Stimulated activated CD4-positive, alpha-beta T cell treated with anti-CD3 and anti-CD28 coated beads, Interleukin-15, amount 100 ng/mL, for 48 hours (primary cell): Measurements from ENCODE around the gene AGTPBP1.
"Not testable (repeated sequence)": the region's sequence is repeated elsewhere in the genome, so short reads cannot be mapped to it uniquely, and the experiment has no call there.

Experiments used
- DNase-seq, 2 donors: peaks; one replicate each; pipeline ENCODE4 v3.0.0-alpha.2; 2020; ENCODE audit warnings: low read depth in 2 of 2

AGTPBP1 gene, protein sequence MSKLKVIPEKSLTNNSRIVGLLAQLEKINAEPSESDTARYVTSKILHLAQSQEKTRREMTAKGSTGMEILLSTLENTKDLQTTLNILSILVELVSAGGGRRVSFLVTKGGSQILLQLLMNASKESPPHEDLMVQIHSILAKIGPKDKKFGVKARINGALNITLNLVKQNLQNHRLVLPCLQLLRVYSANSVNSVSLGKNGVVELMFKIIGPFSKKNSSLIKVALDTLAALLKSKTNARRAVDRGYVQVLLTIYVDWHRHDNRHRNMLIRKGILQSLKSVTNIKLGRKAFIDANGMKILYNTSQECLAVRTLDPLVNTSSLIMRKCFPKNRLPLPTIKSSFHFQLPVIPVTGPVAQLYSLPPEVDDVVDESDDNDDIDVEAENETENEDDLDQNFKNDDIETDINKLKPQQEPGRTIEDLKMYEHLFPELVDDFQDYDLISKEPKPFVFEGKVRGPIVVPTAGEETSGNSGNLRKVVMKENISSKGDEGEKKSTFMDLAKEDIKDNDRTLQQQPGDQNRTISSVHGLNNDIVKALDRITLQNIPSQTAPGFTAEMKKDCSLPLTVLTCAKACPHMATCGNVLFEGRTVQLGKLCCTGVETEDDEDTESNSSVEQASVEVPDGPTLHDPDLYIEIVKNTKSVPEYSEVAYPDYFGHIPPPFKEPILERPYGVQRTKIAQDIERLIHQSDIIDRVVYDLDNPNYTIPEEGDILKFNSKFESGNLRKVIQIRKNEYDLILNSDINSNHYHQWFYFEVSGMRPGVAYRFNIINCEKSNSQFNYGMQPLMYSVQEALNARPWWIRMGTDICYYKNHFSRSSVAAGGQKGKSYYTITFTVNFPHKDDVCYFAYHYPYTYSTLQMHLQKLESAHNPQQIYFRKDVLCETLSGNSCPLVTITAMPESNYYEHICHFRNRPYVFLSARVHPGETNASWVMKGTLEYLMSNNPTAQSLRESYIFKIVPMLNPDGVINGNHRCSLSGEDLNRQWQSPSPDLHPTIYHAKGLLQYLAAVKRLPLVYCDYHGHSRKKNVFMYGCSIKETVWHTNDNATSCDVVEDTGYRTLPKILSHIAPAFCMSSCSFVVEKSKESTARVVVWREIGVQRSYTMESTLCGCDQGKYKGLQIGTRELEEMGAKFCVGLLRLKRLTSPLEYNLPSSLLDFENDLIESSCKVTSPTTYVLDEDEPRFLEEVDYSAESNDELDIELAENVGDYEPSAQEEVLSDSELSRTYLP

DNA sequence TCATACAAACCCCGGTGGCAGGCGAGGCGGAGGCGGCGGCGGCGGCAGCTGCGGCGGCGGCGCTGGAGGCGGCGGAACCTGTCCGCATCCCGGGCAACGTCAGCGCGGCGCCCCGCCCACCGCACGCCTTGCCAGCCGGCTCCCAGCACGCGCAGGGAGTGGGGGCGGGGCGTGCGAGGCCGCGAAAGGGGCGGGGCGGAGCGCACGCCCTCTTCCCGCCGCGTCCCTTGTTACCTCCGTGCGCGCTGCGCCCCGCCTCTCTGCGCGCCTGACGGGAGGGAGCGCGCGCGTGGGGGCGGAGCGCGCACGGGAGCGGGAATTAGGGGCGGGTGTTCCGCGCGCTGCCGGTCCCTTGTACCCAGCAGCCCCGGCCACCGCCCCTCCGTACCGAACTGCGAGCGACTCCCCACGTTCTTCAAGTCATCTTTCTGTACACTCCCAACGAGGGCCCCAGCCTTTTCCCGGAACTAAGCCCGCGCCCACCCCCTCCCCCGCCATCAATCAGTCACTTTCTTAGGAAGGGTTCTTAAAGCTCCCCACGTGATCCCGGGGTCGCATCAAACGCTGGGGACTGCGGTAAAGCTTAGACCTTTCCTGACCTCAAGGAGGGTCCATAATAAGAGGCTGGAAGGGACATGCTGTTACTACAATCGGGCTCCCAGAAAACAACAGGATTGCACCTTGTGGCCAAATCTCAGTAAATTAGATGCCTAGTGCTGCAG, at the start of gene AGTPBP1:
TSS of gene AGTPBP1 (minus strand) at position 80 of the 722 bp plus-strand sequence. CDS start 29,421 bp downstream, outside the sequence.
- peak; percentile 92 to 97 for DNase-seq

DNA sequence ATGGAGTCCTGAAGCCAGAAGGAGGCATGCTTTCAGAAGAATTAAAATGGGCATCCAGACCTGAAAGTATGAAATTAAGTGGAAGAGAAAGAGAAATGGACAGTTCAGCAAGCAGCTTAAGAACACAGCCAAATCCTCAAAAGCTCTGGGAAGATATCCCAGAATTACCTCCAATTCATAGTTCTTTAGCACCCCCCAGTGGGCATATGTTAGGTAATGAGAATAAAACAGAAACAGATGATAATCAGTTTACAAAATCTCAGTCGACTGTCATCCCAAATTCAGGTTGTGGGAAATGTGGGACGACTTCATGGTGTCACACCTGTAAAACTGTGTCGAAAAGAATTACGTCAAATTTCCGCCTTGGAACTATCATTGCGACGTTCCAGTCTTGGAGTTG, 44.4 kb upstream of the AGTPBP1 start:
- not testable (repeated sequence) for DNase-seq

DNA sequence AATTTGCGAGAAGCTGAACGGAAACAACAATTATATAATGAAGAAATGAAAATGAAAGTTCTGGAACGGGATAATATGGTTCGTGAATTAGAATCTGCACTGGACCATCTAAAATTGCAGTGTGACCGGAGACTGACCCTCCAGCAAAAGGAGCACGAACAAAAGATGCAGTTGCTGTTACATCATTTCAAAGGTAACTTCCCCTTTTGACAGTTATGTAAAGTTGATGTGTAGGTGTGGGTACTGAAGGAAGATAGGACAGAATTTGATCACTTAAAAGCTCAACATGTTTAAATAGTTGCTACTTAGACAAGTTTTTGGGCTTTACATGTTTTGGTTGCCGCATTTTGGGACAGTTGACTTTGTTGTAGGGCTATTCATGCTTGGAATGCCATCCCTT, 32.1 kb upstream of the AGTPBP1 start:
- not testable (repeated sequence) for DNase-seq

DNA sequence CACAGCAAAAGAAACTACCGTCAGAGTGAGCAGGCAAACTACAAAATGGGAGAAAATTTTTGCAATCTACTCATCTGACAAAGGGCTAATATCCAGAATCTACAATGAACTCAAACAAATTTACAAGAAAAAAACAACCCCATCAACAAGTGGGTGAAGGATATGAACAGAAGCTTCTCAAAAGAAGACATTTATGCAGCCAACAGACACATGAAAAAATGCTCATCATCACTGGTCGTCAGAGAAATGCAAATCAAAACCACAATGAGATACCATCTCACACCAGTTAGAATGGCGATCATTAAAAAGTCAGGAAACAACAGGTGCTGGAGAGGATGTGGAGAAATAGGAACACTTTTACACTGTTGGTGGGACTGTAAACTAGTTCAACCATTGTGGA, 20.0 kb upstream of the AGTPBP1 start:
- DNase-seq, result not testable (repeated sequence)

DNA sequence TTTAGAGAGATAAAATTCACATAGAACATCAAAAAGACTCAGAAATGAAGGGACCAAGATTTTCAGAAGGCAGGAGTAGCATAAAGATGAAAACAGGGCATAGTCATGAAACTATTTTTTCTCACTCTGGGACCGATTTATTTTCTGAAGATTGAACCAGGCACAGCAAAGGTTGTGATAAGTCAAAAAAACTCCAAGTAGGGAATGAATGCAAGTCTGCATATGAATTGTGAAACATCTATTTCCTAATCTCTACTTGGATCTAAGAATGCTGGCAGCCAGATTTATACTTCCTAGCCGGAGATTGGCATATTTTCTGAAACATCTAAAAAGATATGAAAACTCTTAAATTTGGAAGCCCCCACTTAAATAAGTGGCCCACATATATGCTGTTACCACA, 16.0 kb upstream of the AGTPBP1 start:
- not testable (repeated sequence) for DNase-seq

DNA sequence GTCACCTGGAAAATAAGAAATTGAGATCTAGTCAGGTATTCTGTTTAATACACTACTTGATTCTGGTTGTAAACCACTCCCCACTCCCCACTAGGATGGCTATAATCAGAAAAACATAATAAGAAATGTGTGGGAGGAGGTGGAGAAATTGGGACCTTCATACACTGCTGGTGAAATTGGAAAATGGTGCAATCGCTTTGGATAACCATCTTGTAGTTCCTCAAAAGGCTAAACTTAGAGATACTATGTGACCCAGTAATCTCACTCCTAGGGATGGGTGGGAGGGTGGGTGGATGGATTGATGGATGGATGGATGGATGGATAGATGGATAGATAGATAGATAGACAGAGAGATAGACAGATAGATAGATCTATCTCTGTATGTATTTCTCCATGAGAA, 14.5 kb upstream of the AGTPBP1 start:
- DNase-seq, result not testable (repeated sequence)

DNA sequence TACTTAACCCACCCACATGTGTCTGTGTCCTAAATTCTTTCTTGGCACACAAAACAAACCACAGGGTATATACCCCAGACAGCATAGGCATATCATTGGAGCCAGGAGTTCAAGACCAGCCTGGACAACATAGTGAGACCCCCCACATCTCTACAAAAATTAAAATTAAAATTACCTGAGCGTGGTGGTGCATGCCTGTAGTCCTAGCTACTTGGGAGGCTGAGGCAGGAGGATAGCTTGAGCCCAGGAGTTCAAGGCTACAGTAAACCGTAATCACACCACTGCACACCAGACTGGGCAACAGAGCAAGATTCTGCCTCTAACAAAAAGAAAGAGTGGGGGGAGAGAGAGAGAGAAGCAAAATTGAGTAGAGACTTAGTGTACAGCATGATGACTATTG, 4.6 kb upstream of the AGTPBP1 start:
- DNase-seq, result no peak

DNA sequence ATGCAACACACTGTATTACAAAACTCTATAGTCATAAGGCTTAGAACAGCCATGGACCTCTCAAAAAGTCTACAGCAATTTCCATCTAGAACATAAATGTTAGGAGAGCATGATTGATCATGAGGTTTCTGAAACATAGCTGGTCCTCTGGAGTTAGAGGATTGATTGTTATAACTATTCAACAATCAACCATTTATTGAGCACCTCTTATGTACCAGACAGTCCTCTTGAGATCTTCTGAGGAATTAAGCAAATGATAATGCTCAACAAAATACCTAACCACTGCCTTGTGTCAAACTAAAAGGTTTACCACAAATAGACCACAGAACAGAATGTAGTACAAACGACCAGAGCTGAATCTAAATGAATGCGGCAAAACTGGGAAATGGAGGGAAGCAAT, 3.4 kb upstream of the AGTPBP1 start:
- no peak for DNase-seq

DNA sequence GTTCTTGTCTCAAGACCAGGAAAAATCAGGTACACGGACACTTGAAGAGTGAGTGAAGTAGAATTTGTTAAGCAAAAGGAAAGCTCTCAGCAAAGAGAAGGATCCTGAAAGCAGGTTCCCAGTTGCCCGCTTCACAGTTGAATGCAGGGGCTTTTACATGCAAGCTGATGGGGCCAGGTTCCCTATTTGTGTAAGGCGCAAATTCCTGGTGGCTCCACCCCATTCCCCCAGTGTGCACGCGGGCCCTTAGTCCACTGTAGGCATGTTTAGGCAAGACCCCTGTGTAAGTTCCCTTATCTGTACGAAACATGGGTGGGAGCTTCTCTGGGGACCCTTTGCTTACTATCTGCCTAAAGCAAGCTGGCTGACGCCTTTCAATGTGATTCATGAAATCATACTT, 2.7 kb upstream of the AGTPBP1 start:
- no peak for DNase-seq

DNA sequence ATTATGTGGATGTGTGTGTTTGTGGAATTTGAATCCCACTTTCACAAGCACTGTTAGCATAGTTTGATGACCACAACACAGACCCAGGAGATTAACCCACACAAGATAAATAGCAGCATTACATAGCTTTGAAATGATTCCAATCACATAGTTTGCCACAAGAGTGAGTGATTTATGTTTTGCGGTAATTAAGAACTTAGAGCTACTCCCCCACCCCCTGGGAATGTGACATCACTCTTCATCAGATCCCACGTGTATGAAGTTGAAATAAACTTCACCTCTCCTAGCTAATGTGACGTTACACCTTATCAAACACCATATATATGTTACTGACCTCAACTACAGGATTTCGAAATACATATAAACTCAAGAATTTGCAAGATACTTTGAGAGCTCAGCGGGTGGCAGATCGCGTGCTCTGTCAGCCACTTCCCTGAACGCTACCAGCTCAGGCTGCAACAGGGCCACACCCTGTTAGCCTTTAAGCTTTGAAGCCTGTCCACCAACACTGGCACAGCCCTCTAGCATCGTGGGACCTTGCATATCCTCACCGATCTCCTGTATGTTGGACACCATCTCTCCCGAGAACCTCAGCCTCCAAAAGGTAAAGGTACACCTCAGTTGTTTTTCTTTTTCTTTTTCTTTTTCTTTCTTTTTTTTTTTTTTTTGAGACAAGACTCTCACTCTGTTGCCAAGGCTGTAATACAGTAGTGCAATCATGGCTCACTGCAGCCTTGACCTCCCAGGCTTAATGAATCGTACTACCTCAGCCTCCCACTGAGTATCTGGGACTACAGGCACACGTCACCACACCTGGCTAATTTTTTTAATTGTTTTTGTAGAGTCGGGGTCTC, 1.7 kb upstream of the AGTPBP1 start:
- DNase-seq, result no peak

DNA sequence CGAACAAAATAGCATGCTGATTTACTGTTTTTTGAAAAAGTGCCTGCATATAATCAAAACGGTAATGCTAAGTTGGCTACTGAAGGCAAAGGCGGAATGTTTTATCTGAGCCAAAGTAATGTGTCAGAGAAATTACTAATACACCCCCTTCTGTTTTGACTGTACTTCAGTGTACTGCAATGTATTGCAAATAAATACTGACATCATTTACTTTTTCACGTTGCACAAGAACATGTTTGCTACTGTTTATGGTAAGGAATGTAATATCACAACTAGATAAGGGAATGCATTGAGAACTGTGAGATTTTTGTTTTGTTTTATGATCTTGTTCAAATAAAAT, 813 bp upstream of the AGTPBP1 start:
- no peak for DNase-seq

DNA sequence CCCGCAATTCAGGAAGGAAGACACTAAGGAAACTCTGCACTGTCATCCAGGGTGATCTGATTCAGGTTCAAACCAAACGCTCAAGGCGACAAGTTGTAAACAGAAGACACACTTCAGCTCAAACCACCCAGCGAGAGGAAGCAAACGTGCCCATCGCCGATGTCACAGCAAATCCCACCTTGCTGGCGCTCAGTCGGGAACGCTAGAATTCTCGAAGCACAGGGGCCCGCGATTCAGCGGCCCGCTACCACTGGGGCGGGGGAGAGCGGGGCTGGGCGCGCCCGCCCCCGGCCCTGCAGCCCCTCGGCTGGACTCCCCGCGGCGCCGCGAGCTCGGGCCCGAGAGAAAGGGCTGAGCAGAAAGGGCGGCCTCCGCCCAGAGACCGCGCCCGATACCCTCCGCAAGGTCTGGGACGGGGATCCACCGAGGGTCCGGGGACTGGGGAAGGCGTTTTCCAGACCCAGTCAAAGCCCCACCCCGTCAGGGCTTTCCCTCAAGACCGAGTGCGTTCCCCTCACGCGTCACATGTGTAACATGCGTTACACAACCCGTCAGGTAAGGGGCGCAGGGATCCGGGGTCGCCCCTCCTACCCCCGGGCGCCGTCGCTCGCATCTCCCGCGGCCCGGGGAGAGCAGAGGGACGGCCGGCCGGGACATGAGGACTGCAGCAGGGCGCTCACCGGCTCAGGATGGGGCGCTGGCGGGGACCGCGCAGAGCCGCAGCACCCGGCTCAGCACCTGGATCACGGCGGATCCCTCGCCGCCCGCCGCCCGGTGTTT, 469 bp downstream of the AGTPBP1 start:
- peak in 1 of 2 donors; percentile 24 for DNase-seq

DNA sequence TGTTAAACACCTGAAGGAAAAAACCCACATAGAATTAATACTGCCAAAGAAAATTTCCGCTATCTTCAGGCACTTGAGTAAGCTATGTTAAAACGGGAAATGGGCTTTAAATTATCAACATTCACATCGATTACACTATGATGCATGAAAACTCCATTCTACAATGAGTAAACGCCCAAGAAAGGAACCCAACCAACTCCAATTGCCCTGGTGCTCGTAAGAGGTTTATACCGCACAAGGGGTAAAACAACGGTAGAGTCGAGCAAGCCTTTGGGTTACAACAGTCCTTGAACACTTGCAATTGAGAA, 1.0 kb downstream of the AGTPBP1 start:
- no peak for DNase-seq

DNA sequence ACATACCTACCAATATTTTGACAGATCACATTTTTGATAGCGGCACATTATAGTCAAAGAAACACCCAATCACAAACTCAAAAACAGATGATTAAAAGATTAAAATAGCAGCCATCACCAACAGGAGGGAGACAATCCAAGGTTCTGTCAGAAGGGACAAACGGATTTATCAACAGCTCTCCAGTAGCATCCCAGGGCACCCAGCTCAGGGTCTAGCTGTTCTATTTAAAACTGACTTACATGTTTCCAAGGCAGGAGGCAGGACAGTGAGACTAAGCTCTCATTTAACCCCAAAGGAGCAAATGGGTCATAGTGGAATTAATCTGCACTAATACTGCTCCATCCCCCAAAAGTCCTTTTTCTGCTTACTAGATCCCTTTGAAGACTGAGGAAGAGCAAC, 3.2 kb downstream of the AGTPBP1 start:
- DNase-seq, result no peak

DNA sequence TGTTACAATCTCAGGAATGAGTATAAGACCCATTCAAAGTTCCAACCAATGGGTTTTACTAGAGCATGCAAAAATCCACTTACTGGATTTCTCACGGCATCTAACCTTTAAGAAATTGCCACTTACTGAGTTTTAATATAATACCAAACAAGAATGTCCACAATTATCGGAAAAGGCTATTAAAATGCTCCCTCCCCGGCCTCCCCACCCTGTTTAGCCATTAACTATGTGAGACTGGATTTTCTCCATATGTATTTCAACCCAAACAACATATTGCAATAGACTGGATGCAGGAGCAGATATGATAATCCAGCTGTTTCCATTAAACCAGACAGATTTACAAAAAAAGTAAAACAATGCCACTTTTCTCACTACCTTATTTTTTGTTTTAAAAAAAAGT, 4.1 kb downstream of the AGTPBP1 start:
- no peak for DNase-seq

DNA sequence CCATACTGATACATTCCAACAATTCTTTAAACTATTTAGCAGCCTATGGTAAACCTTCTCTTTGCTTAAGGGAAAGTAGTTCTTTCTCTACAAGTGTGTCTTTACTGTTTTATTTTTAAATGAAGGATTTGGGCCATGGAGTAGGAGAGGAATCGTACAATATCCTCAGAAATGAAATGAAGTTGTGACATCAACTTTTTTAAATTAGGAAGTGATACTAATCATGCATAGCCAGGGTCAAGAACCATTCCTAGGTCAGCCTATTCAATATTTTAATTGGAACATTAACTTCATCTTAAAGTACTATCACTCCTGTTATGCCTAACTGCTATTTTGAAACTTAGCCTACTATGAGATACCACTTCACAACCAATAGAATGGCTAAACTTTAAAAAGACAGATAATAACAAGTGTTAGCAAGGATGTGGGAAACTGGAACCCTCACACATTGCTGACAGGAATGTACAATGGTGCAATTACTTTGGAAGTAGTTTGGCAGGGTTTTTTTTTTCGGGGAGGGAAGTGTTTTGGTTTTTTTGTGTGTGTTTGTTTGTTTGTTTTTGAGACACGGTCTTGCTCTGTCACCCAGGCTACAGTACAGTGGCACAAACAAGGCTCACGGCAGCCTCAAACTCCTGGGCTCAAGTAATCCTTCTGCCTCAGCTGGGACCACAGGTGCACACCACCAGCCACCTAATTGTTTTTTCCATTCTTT, 10.7 kb downstream of the AGTPBP1 start:
- DNase-seq, result no peak

DNA sequence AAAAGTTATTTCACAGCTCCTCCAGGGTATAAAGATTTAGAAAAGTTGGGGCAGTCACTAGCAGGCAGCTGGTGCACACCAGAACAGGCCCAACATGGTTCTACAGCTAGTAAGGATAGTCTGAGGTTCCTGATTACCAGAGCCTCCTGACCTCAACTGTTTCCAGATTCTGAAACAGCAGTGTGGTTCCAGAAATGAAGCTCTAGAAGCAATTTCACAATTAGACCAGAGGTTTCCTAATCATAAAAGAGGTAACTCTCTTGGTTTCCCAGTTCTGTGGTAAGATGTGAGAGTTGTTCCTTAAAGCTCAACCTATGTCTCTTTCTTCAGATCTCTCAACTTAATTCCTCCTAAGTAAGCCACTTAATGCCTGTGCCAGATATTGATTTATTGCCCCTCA, 11.9 kb downstream of the AGTPBP1 start:
- DNase-seq, result no peak

DNA sequence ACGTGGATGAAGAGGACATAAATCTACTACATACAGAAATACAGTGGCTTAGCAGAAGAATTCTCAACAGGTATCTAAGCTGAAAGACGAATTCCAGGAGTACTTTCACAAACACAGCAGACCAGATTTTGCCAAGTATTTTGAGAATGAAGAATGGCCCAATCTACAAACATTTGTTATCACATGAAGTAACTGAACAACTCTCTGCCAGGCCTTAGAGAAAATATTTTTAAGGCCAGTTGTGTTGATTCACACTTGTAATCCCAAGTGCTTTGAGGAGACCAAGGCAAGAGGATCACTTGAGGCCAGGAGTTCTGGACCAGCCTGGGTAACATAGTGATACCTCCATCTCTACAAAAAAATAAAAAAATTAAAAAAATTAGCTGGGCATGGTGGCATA, 14.3 kb downstream of the AGTPBP1 start:
- DNase-seq, result no peak

DNA sequence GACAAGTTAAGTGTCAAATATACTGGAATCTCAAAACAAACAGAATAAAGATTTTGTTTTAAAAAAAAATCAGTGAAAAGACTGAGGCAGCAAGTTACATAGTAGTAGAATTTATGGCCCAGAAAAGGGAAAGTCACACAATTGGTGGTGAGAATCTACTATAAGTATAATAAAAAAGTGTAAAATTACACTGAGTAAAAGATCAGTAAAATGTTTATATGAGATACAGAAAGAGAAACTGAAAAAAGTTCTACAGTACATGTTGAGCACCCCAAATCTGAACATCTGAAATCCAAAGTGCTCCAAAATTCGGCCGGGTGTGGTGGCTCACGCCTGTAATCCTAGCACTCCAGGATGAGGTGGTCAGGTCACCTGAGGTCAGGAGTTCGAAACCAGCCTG, 15.0 kb downstream of the AGTPBP1 start:
- no peak for DNase-seq
